ENCODE data around the gene CMTM6. TPM values are rescaled to one million over a fixed set of nuclear protein-coding genes. Genes with fewer than 3 reads are reported as not detected.

Gene CMTM6
- total RNA-seq, 1 experiment from 2014 or later: 27.2 TPM

- no peak for TF ChIP-seq CTCF (IDR thresholded peaks at IDR 0.05; ENCODE audit: unreplicated experiment)
- no peak overlapping the region for H3K27ac Mint-ChIP-seq (ENCODE audit: low read depth, unreplicated experiment)
- no peak for DNase-seq (ENCODE audit: unreplicated experiment)
- H3K27me3 Mint-ChIP-seq (ENCODE audit: insufficient read depth, unreplicated experiment): no peaks in the 10 kb centered on the region
- no peaks in the 10 kb centered on the region for H3K4me1 Mint-ChIP-seq (ENCODE audit: insufficient read depth, unreplicated experiment)
- intact Hi-C loops (cut with micrococcal nuclease): no loop called here
- H3K9me3 Mint-ChIP-seq (ENCODE audit: unreplicated experiment): no peaks in the 10 kb centered on the region
- ChIA-PET CTCF (interaction anchor here (0.5 to 1.5 kb wide), 5 partner anchors 15 to 1077 kb away, joined by 3 to 5 read pairs (median 3); no protein-coding TSS in a partner anchor), POLR2A (interaction anchor here (0.7 to 1.1 kb wide), 2 partner anchors 53 to 151 kb away, joined by 3 to 4 read pairs; no protein-coding TSS in a partner anchor)
- no TSS peak for BruUV-seq (replicated peaks)
- no peak overlapping the region for H3K4me3 Mint-ChIP-seq (ENCODE audit: unreplicated experiment)
- peaks cover 8% of the 10 kb centered on the region for H3K36me3 Mint-ChIP-seq (ENCODE audit: insufficient read depth, unreplicated experiment)
Observed at GRCh38 chr3:32460031-32460749, 42.5 kb downstream of the CMTM6 start.

DNA sequence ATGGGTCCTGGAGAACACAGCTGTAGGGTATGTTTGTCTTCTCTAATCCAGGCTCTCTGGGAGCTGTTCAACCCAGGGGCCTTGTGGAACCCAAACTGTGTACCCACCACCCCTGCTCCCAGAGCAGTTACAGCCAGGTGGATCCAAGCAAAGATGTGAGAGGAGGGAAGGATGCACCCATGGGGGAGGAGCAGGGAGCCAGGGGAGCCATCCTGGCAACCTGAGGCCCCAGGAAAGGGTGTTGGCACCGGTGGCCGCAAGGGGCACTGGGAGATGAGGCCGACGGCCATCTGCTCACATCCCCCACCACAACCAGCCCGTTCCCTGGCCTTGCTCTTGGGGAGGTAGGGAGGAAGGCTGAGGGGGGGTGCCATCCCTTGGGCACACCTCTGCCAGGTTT, 43.2 kb downstream of the CMTM6 start:
- no peak for TF ChIP-seq CTCF (IDR thresholded peaks at IDR 0.05; ENCODE audit: unreplicated experiment)
- no peak for DNase-seq (ENCODE audit: unreplicated experiment)
- BruUV-seq (replicated peaks): no TSS peak
- CTCF ChIA-PET: interaction anchor here (0.8 to 1.5 kb wide), 4 partner anchors 8 to 84 kb away, joined by 3 to 6 read pairs (median 4); no protein-coding TSS in a partner anchor
- Mint-ChIP-seq H3K36me3 (ENCODE audit: insufficient read depth, unreplicated experiment) (peaks cover 9% of the 10 kb centered on the region), H3K9me3 (ENCODE audit: unreplicated experiment) (no peaks in the 10 kb centered on the region), H3K27ac (ENCODE audit: low read depth, unreplicated experiment) (no peak overlapping the region), H3K27me3 (ENCODE audit: insufficient read depth, unreplicated experiment) (no peaks in the 10 kb centered on the region), H3K4me3 (ENCODE audit: unreplicated experiment) (no peak overlapping the region), H3K4me1 (ENCODE audit: insufficient read depth, unreplicated experiment) (no peaks in the 10 kb centered on the region)
- POLR2A ChIA-PET: no interaction called here
- intact Hi-C loops (cut with micrococcal nuclease): no loop called here

- Mint-ChIP-seq H3K9me3 (ENCODE audit: unreplicated experiment) (no peaks in the 10 kb centered on the region), H3K27ac (ENCODE audit: low read depth, unreplicated experiment) (no peak overlapping the region), H3K36me3 (ENCODE audit: insufficient read depth, unreplicated experiment) (peaks cover 9% of the 10 kb centered on the region), H3K4me1 (ENCODE audit: insufficient read depth, unreplicated experiment) (no peaks in the 10 kb centered on the region), H3K27me3 (ENCODE audit: insufficient read depth, unreplicated experiment) (no peaks in the 10 kb centered on the region), H3K4me3 (ENCODE audit: unreplicated experiment) (no peak overlapping the region)
- ChIA-PET POLR2A (no interaction called here), CTCF (interaction anchor here (0.6 to 1.3 kb wide), 3 partner anchors 10 to 58 kb away, joined by 4 read pairs; no protein-coding TSS in a partner anchor)
- no peak for DNase-seq (ENCODE audit: unreplicated experiment)
- no peak for TF ChIP-seq CTCF (IDR thresholded peaks at IDR 0.05; ENCODE audit: unreplicated experiment)
- BruUV-seq (replicated peaks): no TSS peak
- intact Hi-C loops (cut with micrococcal nuclease): no loop called here
Observed at GRCh38 chr3:32457971-32458471, 44.6 kb downstream of the CMTM6 start.

DNA sequence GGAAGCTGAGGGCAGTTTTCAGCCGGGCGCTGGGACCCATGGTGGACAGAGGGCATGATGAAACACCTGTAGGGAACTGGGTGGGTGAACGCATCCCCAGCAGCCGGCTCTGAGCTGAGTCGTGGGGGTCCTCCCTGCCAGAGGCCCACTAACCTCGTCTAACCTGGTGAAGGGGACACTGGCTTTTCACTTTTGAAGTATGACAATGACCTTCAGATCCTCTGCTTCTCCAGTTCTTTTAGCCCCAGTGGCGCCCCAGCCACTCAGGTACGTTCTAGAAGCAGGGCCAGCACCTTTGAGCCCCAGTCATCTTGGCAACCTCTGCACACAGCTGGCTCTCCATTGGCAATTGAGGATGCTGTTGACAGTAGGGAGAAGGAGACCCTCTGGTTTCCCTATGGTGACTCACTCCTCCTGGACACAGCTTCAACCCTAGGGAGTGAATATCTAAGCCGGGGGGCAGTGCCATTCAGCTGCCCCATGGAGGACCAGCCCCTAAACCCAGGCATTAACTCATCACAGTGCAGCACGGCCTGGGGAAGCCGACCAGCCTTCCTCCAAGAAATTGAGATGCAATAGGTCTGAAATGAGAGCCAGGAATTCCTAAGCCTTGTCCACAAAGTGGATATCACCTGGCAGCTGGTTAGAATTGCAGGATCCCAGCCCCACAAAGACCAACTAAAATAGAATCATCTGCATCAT, 46.1 kb downstream of the CMTM6 start:
- Mint-ChIP-seq H3K36me3 (ENCODE audit: insufficient read depth, unreplicated experiment) (peaks cover 9% of the 10 kb centered on the region), H3K4me3 (ENCODE audit: unreplicated experiment) (no peak overlapping the region), H3K9me3 (ENCODE audit: unreplicated experiment) (no peaks in the 10 kb centered on the region), H3K27ac (ENCODE audit: low read depth, unreplicated experiment) (no peak overlapping the region), H3K27me3 (ENCODE audit: insufficient read depth, unreplicated experiment) (no peaks in the 10 kb centered on the region), H3K4me1 (ENCODE audit: insufficient read depth, unreplicated experiment) (no peaks in the 10 kb centered on the region)
- no TSS peak for BruUV-seq (replicated peaks)
- POLR2A ChIA-PET: interaction anchor here (1.1 kb wide), 1 partner anchor 13 kb away, joined by 3 read pairs; no protein-coding TSS in a partner anchor
- TF ChIP-seq CTCF (IDR thresholded peaks at IDR 0.05; ENCODE audit: unreplicated experiment): no peak
- intact Hi-C loops (cut with micrococcal nuclease): no loop called here
- CTCF ChIA-PET: interaction anchor here (0.7 to 2.6 kb wide), 4 partner anchors 11 to 279 kb away, joined by 3 to 11 read pairs (median 3); no protein-coding TSS in a partner anchor
- no peak for DNase-seq (ENCODE audit: unreplicated experiment)

Data from MCF 10A (cell line).